Activated CD4-positive, alpha-beta T cell treated with anti-CD3 and anti-CD28 coated beads, Interleukin-2, amount 50 U/mL, for 48 hours (primary cell): ENCODE results near the gene CDH23.
A peak's percentile ranks its signal among the peaks of the same experiment; 100 is the strongest.

Experiments used
- DNase-seq, 2 experiments: peaks; one replicate each; pipeline ENCODE4 v3.0.0-alpha.2; 2020

Gene CDH23

GRCh38 chr10:71393841-71394475 is 2.8 kb upstream of the CDH23 start:
- no peak for DNase-seq

- no peak for DNase-seq
Observed at GRCh38 chr10:71394926-71395562, 1.7 kb upstream of the CDH23 start.

GRCh38 chr10:71395621-71396020 is 1.1 kb upstream of the CDH23 start:
- DNase-seq, result no peak

GRCh38 chr10:71396084-71396710 is 523 bp upstream of the CDH23 start:
- peak; percentile 31 to 48 for DNase-seq

- no peak for DNase-seq
Observed at GRCh38 chr10:71397296-71398212, 834 bp downstream of the CDH23 start.

GRCh38 chr10:71398976-71399375 is 2.3 kb downstream of the CDH23 start:
- no peak for DNase-seq

- DNase-seq, result no peak
Observed at GRCh38 chr10:71399946-71400345, 3.2 kb downstream of the CDH23 start.

- DNase-seq, result no peak
Observed at GRCh38 chr10:71401056-71401455, 4.3 kb downstream of the CDH23 start.

- DNase-seq, result no peak
Observed at GRCh38 chr10:71402005-71402404, 5.3 kb downstream of the CDH23 start.

GRCh38 chr10:71404503-71405295 is 8.0 kb downstream of the CDH23 start:
- DNase-seq, result no peak

GRCh38 chr10:71406878-71407277 is 10.2 kb downstream of the CDH23 start:
- no peak for DNase-seq

- DNase-seq, result no peak
Observed at GRCh38 chr10:71408436-71409225, 11.9 kb downstream of the CDH23 start.

- no peak for DNase-seq
Observed at GRCh38 chr10:71409516-71410104, 12.9 kb downstream of the CDH23 start.

- DNase-seq, result no peak
Observed at GRCh38 chr10:71413581-71413980, 16.9 kb downstream of the CDH23 start.

GRCh38 chr10:71414359-71414758 is 17.6 kb downstream of the CDH23 start:
- DNase-seq, result no peak

- DNase-seq, result no peak
Observed at GRCh38 chr10:71419002-71419540, 22.4 kb downstream of the CDH23 start.

- DNase-seq, result no peak
Observed at GRCh38 chr10:71419750-71420149, 23.0 kb downstream of the CDH23 start.

GRCh38 chr10:71421075-71421434 is 24.3 kb downstream of the CDH23 start:
- DNase-seq, result no peak

- no peak for DNase-seq
Observed at GRCh38 chr10:71423250-71423649, 26.5 kb downstream of the CDH23 start.

GRCh38 chr10:71423901-71424300 is 27.2 kb downstream of the CDH23 start:
- no peak for DNase-seq
